ENCODE results near the gene TPRG1L. TPM values are rescaled to one million over a fixed set of nuclear protein-coding genes. Genes with fewer than 3 reads are reported as not detected.
"Not testable (repeated sequence)": the region's sequence is repeated elsewhere in the genome, so short reads cannot be mapped to it uniquely, and the experiment has no call there.

Gene TPRG1L
- 59.8 and 71.5 TPM in 2 replicates for total RNA-seq

- no peak for DNase-seq (ENCODE audit: extremely low read depth, low read depth, low spot score)
These were observed at the start of gene TPRG1L for GRCh38 chr1:3624200-3625136. TSS of gene TPRG1L (plus strand) at chr1:3625015. CDS start at chr1:3625073, 58 bp downstream.

GRCh38 chr1:3575515-3575914, 49.3 kb upstream of the TPRG1L start:
- not testable (repeated sequence) for DNase-seq (ENCODE audit: extremely low read depth, low read depth, low spot score)

- DNase-seq (ENCODE audit: extremely low read depth, low read depth, low spot score): no peak
These were observed 48.8 kb upstream of the TPRG1L start for GRCh38 chr1:3575993-3576392.

- no peak for DNase-seq (ENCODE audit: extremely low read depth, low read depth, low spot score)
These were observed 47.5 kb upstream of the TPRG1L start for GRCh38 chr1:3577300-3577699.

- no peak for DNase-seq (ENCODE audit: extremely low read depth, low read depth, low spot score)
These were observed 46.9 kb upstream of the TPRG1L start for GRCh38 chr1:3577711-3578432.

GRCh38 chr1:3578433-3578805, 46.4 kb upstream of the TPRG1L start:
- DNase-seq (ENCODE audit: extremely low read depth, low read depth, low spot score): no peak

GRCh38 chr1:3578906-3579305, 45.9 kb upstream of the TPRG1L start:
- no peak for DNase-seq (ENCODE audit: extremely low read depth, low read depth, low spot score)

- DNase-seq (ENCODE audit: extremely low read depth, low read depth, low spot score): no peak
These were observed 45.2 kb upstream of the TPRG1L start for GRCh38 chr1:3579626-3580025.

- DNase-seq (ENCODE audit: extremely low read depth, low read depth, low spot score): no peak
These were observed 44.6 kb upstream of the TPRG1L start for GRCh38 chr1:3580231-3580630.

- DNase-seq (ENCODE audit: extremely low read depth, low read depth, low spot score): no peak
These were observed 43.3 kb upstream of the TPRG1L start for GRCh38 chr1:3581296-3582036.

GRCh38 chr1:3583751-3584150, 41.1 kb upstream of the TPRG1L start:
- not testable (repeated sequence) for DNase-seq (ENCODE audit: extremely low read depth, low read depth, low spot score)

- DNase-seq (ENCODE audit: extremely low read depth, low read depth, low spot score): no peak
These were observed 39.9 kb upstream of the TPRG1L start for GRCh38 chr1:3584915-3585314.

GRCh38 chr1:3585353-3585868, 39.4 kb upstream of the TPRG1L start:
- not testable (repeated sequence) for DNase-seq (ENCODE audit: extremely low read depth, low read depth, low spot score)

- no peak for DNase-seq (ENCODE audit: extremely low read depth, low read depth, low spot score)
These were observed 38.8 kb upstream of the TPRG1L start for GRCh38 chr1:3585940-3586568.

- DNase-seq (ENCODE audit: extremely low read depth, low read depth, low spot score): no peak
These were observed 37.6 kb upstream of the TPRG1L start for GRCh38 chr1:3586986-3587759.

GRCh38 chr1:3588395-3588794, 36.4 kb upstream of the TPRG1L start:
- DNase-seq (ENCODE audit: extremely low read depth, low read depth, low spot score): no peak

- DNase-seq (ENCODE audit: extremely low read depth, low read depth, low spot score): no peak
These were observed 34.6 kb upstream of the TPRG1L start for GRCh38 chr1:3590139-3590763.

GRCh38 chr1:3590951-3591865, 33.6 kb upstream of the TPRG1L start:
- no peak for DNase-seq (ENCODE audit: extremely low read depth, low read depth, low spot score)
